GM13977 (cell line): Measurements from ENCODE around the gene NKIRAS1.
A peak's percentile ranks its signal among the peaks of the same experiment; 100 is the strongest.

Source experiments
- DNase-seq: peaks from one replicate; pipeline ENCODE4 v3.0.0; 2012; ENCODE audit warnings: low spot score
- in situ Hi-C: fragments of 300-500 bp; cut with MboI; formaldehyde crosslinking; loops from one replicate; pipeline ENCODE4 v1.12.0; 2022; ENCODE audit warnings: low sequenced_read_pairs, low pct_unique_long_range_greater_than_20kb, mixed read lengths, inconsistent platforms; ENCODE audit not compliant: unreplicated experiment
- TF ChIP-seq, protein P1 (sequence below): IDR thresholded peaks from 2 replicates; pipeline ENCODE4 v1.5.1; 2012; ENCODE audit warnings: mild to moderate bottlenecking, control low read depth; ENCODE audit not compliant: insufficient read depth; ENCODE audit errors: extremely low read depth, missing control alignments

The NKIRAS1 gene

DNA sequence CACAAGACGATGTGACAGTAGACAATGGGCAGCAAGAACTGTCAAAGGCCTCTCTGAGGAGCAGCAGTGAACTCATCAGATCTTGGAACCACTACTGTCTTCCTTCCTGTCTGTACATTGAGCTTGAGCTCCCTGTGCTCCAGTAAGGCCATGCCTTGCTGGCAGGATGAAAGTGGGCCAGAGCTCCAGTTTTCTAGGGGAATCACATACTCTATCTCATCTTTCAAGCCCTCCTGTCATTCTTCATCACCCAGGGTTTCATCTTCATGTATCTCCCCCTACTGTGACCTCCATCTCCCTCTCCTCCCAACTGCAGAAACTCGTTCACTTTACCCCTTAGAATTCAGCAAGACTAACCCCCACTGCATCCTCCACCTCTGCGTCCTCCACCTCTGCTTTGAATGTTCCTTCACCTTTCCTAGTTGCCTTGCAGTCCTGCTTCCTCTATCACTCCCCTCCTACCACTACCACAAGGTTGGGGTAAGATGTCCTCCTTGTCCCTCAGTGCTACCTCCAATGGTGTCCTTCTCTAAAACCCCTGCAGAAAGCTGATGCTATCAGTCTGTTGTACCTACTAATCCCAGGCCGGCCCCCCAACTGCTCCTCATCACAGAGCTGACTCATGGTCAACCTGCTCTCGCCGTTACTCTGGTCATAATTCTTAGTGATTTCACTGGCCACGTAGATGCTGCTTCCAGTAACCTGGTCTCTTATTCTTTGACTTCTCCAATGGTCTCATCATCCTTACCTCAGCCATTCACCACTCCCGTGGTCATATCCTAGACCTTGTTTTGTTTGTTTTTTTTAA lies 22.3 kb downstream of the NKIRAS1 start:
- in situ Hi-C loops, result loop anchor here (25.0 kb wide), 1 partner anchor 343 kb away; no protein-coding TSS in a partner anchor

GRCh38 chr3:23889950-23890349 lies 26.8 kb downstream of the NKIRAS1 start:
- in situ Hi-C loops, result loop anchor here (25.0 kb wide), 1 partner anchor 347 kb away; no protein-coding TSS in a partner anchor
- TF ChIP-seq, protein P1, sequence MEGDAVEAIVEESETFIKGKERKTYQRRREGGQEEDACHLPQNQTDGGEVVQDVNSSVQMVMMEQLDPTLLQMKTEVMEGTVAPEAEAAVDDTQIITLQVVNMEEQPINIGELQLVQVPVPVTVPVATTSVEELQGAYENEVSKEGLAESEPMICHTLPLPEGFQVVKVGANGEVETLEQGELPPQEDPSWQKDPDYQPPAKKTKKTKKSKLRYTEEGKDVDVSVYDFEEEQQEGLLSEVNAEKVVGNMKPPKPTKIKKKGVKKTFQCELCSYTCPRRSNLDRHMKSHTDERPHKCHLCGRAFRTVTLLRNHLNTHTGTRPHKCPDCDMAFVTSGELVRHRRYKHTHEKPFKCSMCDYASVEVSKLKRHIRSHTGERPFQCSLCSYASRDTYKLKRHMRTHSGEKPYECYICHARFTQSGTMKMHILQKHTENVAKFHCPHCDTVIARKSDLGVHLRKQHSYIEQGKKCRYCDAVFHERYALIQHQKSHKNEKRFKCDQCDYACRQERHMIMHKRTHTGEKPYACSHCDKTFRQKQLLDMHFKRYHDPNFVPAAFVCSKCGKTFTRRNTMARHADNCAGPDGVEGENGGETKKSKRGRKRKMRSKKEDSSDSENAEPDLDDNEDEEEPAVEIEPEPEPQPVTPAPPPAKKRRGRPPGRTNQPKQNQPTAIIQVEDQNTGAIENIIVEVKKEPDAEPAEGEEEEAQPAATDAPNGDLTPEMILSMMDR, result no peak
- no peak for DNase-seq

More for the DNA sequence above, 22.3 kb downstream of the NKIRAS1 start:
- TF ChIP-seq, protein P1, result no peak
- DNase-seq, result no peak

DNA sequence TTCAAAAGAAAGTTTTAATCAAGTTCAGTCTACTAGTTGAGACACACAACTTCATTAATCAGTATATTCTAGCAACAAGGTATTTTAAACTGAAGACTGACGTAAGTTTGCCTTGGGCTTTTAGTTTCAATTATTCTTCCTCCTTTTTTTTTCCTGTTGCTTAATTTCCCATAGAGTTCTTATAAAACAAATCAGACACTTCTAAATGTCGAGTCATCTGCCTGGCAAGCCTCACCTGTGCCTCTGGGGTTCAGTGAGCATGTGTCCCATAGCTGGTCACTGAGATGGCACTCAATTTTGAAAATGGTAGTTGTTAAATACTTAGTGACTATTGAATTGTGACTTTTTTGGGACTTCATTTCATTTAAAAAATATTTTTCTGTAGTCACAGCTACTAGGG lies 27.4 kb downstream of the NKIRAS1 start:
- TF ChIP-seq, protein P1, result no peak
- DNase-seq, result no peak
- in situ Hi-C loops, result loop anchor here (25.0 kb wide), 1 partner anchor 348 kb away; no protein-coding TSS in a partner anchor

DNA sequence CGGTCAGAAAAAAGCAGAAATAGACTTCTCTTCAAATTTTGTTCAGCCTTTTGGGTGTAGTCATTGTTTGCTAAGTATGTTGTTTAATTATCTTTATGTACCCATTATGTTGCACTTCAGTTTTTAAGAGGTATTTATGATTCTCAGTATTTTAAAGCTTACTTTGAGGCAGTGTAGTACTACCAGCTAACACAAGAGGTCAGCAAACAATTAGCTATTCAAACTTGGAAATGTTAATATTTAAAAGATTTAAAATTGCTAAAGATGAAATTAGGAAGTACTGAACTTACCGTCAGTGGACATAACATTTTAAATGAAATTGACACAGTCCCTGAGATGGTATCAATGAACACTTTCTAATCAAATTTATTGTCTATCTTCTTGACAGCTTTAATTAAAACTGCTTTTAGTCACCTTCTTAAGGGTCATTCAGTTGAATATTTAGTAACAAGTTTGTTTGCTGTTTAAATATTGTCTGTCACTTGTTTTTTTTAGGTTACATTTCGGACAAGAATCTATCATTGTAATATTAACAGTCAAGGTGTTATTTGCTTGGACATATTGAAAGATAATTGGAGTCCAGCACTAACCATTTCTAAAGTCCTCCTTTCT lies 28.1 kb downstream of the NKIRAS1 start:
- in situ Hi-C loops, result loop anchor here (25.0 kb wide), 1 partner anchor 349 kb away; no protein-coding TSS in a partner anchor
- TF ChIP-seq, protein P1, result peak; percentile 69
- no peak for DNase-seq

DNA sequence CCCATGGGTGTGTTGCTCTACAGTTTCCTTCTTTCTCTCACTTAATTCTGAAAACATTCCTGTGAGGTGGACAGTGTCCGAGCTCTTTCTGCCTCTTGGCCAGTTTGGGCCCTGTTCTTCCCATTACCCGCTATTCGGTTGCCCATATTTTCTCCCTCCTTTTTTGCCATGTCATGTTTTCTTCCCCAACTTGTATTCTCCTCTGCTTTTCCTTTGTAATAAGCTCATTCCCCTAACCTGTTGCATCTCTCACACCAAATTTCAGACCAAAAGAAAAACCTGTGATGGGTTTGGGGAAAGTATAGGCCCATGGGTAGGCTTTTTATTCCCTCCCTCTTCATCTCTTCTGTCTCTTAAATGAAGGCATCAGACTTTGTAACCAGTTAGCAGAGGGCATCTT lies 30.5 kb downstream of the NKIRAS1 start:
- in situ Hi-C loops, result loop anchor here (25.0 kb wide), 1 partner anchor 351 kb away; no protein-coding TSS in a partner anchor
- no peak for DNase-seq
- TF ChIP-seq, protein P1, result no peak

GRCh38 chr3:23885210-23885609 lies 31.6 kb downstream of the NKIRAS1 start:
- TF ChIP-seq, protein P1, result no peak
- no peak for DNase-seq
- in situ Hi-C loops, result loop anchor here (25.0 kb wide), 1 partner anchor 352 kb away; no protein-coding TSS in a partner anchor
